Ovary (tissue), 9 donors: Measurements from ENCODE around the gene COPS6. TPM values are rescaled to one million over a fixed set of nuclear protein-coding genes. Genes with fewer than 3 reads are reported as not detected.

Experiments used
- DNase-seq, 5 donors: peaks; one replicate each; pipeline ENCODE4 v3.0.0-alpha.2; 2019 to 2020
- H3K27ac ChIP-seq, 2 donors: fragments of 200-600 bp; one replicate each; pipeline versions ENCODE4 v1.5.1 to v1.8.0; 2019 to 2022
- H3K27me3 ChIP-seq: fragments of 200-600 bp; one replicate; pipeline ENCODE4 v1.8.0; 2022
- H3K36me3 ChIP-seq: fragments of 200-600 bp; sonication (generic); one replicate; pipeline ENCODE4 v1.5.1; 2019
- H3K4me1 ChIP-seq: one replicate; pipeline ENCODE4 v1.8.1; 2013; ENCODE audit warnings: mild to moderate bottlenecking, moderate library complexity; ENCODE audit not compliant: insufficient read depth
- H3K4me3 ChIP-seq: fragments of 200-600 bp; sonication (generic); one replicate; pipeline ENCODE4 v1.5.1; 2017
- H3K9me3 ChIP-seq, 2 donors: fragments of 200-600 bp in 1 of 2; sonication (generic) in 1 of 2; one replicate each; pipeline versions ENCODE4 v1.5.1 to v1.8.1; 2013 to 2019; ENCODE audit warnings: mild to moderate bottlenecking in 1 of 2, moderate library complexity in 1 of 2
- CTCF ChIP-seq, 3 donors: fragments of 450-650 bp in 2 of 3; fragments of 200-600 bp in 1 of 3; IDR thresholded peaks; one replicate each; pipeline versions ENCODE4 v1.5.1 to v1.8.0; 2016 to 2022; ENCODE audit warnings: antibody characterized with exemption in 3 of 3, mild to moderate bottlenecking in 1 of 3
- EP300 ChIP-seq: sonication (generic); formaldehyde crosslinking; IDR thresholded peaks from one replicate; pipeline ENCODE4 v1.6.1; 2017; ENCODE audit warnings: antibody characterized with exemption
- POLR2A ChIP-seq: fragments of 450-650 bp; IDR thresholded peaks from one replicate; pipeline ENCODE4 v1.6.1; 2017; ENCODE audit warnings: antibody characterized with exemption, mild to moderate bottlenecking, moderate library complexity
- WGBS, 3 donors: extraction: QIAGEN DNeasy Blood & Tissue Kit in 1 of 3; methylation state at CpG; one replicate each; pipeline versions ENCODE4 v1.1.5 to v1.1.7; 2013 to 2017; 5-methylcytosine and 5-hydroxymethylcytosine counted together
- intact Hi-C, 4 donors: fragments of 100-400 bp; cut with DNase I; formaldehyde crosslinking; loops; one replicate each; pipeline versions ENCODE4 v1.11.0 to v1.15.1; 2022 to 2023
- polyA plus RNA-seq, 2 donors: library from polyadenylated mRNA; stranded (reverse); fragments of 200-250 nt in 1 of 2; fragments of 350-450 nt in 1 of 2; fragmentation: Illumina TruSeq in 1 of 2; extraction: RNeasy Lipid Tissue Mini Kit (QIAGEN cat#74804) in 1 of 2; gene quantifications; one replicate each; pipeline ENCODE4 v1.2.3, GENCODE V29; 2013 to 2014
- total RNA-seq, 7 donors: library from RNA; depleted of rRNA in 2 of 7; stranded (reverse); fragments of >200 nt in 2 of 7; fragmentation: NEBNext Ultra II Directional in 3 of 7; extraction: Animal tissue kit (Norgen Biotek cat#: 25700) in 3 of 7; gene quantifications; one replicate each; pipeline versions ENCODE4 v1.1.0 to v1.2.4, GENCODE V29; 2016 to 2023
- donor health status: DM: no; HTN: no; CAD: no; lungs with moderate emphysema.
- donor health status: DM: no; HTN: no; CAD: no.
- donor health status: Bipolar disorder and iron deficiency.
- donor health status: DM: yes; HTN: yes; CAD: no.
- donor health status: DM: no; HTN: no; CAD: no.
- donor health status: DM: yes; HTN: yes; CAD: no.

Gene COPS6
- total and polyA plus RNA-seq, 9 donors = 33.6 to 145 (median 98.2) TPM

DNA sequence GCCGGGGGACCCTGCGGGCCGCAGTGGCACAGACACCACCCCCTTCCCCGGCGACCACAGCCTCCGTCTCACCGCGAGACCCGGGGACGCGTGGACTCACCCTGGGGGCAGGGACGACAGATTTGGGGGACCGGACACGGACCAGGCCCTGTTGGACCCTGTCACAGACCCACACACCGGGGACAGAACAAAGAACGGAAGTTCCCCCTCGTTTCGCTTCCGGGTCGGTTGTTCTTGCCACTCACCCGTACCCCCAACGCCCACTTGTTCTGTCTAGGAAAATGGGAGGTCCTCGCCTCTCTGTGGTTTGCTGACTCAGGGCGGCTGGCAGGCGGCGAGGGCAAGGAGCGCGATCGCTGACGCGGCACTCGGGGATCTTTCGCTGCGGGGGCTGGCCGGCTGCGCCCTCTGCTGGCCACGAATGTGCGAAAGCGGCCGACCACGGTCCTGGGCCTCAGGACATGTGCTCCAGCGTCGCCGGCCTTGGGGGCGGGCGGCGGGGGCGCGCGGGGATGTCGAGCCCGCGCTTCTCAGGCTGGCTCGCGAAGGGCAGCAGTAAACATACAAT is 7.2 kb upstream of the COPS6 start, which contains the start of gene ZNF3:
Gene ZNF3, minus strand, starts transcription at position 189 of the 568 bp plus-strand sequence. CDS start 4,366 bp downstream, outside the sequence.
- no peaks in the 10 kb centered on the region for H3K36me3 ChIP-seq
- TF ChIP-seq EP300 (no peak), POLR2A (peak; percentile 70), CTCF (IDR thresholded peaks at IDR 0.05) (peak; percentile 93 to 97 (median 96))
- H3K27me3 ChIP-seq = no peaks in the 10 kb centered on the region
- H3K27ac ChIP-seq = peak within 1 kb of the TSS in 1 of 2 donors; percentile 37
- H3K4me3 ChIP-seq = peak within 1 kb of the TSS; percentile 100
- H3K9me3 ChIP-seq = no peaks in the 10 kb centered on the region
- peaks cover 6% of the 10 kb centered on the region for H3K4me1 ChIP-seq
- intact Hi-C loops = loop anchor here in 2 of 4 donors (5.0 kb wide), 1 partner anchor 84 kb away; no protein-coding TSS in a partner anchor
- peak; percentile 97 to 99 (median 98) for DNase-seq
- WGBS, 3 donors = 1% methylated on average over 55 of the region's 55 CpGs

GRCh38 chr7:100082978-100083377 is 5.8 kb upstream of the COPS6 start:
- Histone ChIP-seq H3K4me1 (peaks cover 6% of the 10 kb centered on the region), H3K36me3 (no peaks in the 10 kb centered on the region), H3K27ac (no peak overlapping the region), H3K27me3 (no peaks in the 10 kb centered on the region), H3K4me3 (no peak overlapping the region), H3K9me3 (no peaks in the 10 kb centered on the region)
- WGBS, 3 donors = 62 to 69% (median 65%) methylated on average over 4 of the region's 4 CpGs
- intact Hi-C loops = loop anchor here in 2 of 4 donors (5.0 kb wide), 1 partner anchor 86 kb away; no protein-coding TSS in a partner anchor
- TF ChIP-seq POLR2A (no peak), EP300 (no peak), CTCF (IDR thresholded peaks at IDR 0.05) (no peak)
- DNase-seq = no peak

DNA sequence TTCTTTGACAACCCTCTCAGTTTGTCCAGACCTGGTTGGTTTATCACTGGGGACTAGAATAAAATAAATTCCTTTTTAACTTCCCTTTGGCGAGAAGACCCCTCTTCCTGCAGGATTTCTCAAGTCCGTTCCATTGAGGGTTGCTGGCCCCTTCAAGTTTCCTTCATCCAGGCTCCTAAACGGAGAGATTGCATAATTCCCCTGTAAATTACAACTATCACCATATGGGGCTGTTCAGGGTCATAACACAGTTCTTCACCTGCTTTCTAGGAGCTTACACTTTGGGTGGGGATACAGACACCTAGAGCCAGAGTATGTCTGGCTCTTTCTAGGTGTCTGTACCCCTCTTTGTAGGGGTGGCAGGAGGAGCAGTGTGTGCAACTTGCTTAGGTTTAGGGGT is 3.3 kb upstream of the COPS6 start:
- WGBS, 3 donors = 41 to 47% (median 41%) methylated on average over 3 of the region's 3 CpGs
- no peaks in the 10 kb centered on the region for H3K9me3 ChIP-seq
- no peak overlapping the region for H3K27ac ChIP-seq
- TF ChIP-seq EP300 = no peak
- TF ChIP-seq POLR2A = no peak
- no peak for TF ChIP-seq CTCF (IDR thresholded peaks at IDR 0.05)
- H3K27me3 ChIP-seq = no peaks in the 10 kb centered on the region
- no peak for DNase-seq
- intact Hi-C loops = no loop called here
- no peak overlapping the region for H3K4me3 ChIP-seq
- no peaks in the 10 kb centered on the region for H3K4me1 ChIP-seq
- no peaks in the 10 kb centered on the region for H3K36me3 ChIP-seq

DNA sequence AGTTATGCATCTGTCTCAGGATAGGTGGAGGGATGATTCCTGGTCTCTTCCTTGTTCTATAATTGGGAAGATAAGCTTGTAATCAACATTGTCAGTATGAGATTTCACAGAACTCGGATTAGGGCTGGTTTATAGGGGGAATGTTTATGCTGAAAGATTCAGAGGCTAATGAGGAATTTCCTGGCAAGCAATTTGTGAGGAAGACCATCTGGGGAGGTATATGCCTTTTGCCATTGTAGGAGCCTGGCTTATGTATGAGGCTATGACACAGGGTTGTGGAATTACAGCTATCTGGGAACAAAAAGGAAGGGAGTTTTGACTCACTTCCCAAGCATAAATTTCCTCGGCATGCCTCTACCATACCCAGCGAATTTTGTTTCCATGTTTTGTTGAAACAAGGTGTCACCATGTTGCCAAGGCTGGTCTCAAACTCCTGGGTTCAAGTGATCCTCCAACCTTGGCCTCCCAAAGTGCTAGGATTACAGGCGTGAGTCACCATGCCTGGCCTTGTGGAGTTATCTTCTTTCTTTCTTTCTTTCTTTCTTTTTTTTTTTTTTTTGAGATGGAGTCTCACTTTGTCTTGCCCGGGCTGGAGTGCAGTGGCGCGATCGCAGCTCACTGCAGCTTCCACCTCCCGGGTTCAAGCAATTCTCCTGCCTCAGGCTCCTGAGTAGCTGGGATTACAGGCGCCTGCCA is 1.6 kb upstream of the COPS6 start:
- intact Hi-C loops = no loop called here
- H3K4me3 ChIP-seq = no peak overlapping the region
- no peaks in the 10 kb centered on the region for H3K4me1 ChIP-seq
- 31 to 41% (median 40%) methylated on average over 10 of the region's 10 CpGs for WGBS, 3 donors
- no peak overlapping the region for H3K27ac ChIP-seq
- no peak for DNase-seq
- H3K27me3 ChIP-seq = no peaks in the 10 kb centered on the region
- H3K9me3 ChIP-seq = no peaks in the 10 kb centered on the region
- H3K36me3 ChIP-seq = no peaks in the 10 kb centered on the region
- TF ChIP-seq EP300 (no peak), POLR2A (no peak), CTCF (IDR thresholded peaks at IDR 0.05) (no peak)
